Mesenchymal stem cell (in vitro differentiated cells and primary cell): ENCODE measurements around the gene OSBPL1A.

Experiments
- DNase-seq: peaks from one replicate; pipeline ENCODE4 v3.0.0-alpha.2; 2013
- H2AFZ ChIP-seq: one replicate; pipeline ENCODE4 v1.6.1; 2013; ENCODE audit warnings: low read depth, mild to moderate bottlenecking, control low read depth, inconsistent platforms, low read length, moderate library complexity
- H2AK5ac ChIP-seq: 2 replicates; pipeline ENCODE4 v1.6.1; 2013; ENCODE audit warnings: low read length, moderate library complexity, mild to moderate bottlenecking, inconsistent platforms; ENCODE audit not compliant: severe bottlenecking
- H2BK120ac ChIP-seq: one replicate; pipeline ENCODE4 v1.6.1; 2013; ENCODE audit warnings: low read depth, mild to moderate bottlenecking, inconsistent platforms, low read length, moderate library complexity
- H2BK12ac ChIP-seq, 2 experiments: one replicate each; pipeline ENCODE4 v1.6.1; 2013; ENCODE audit warnings: inconsistent platforms in 2 of 2, low read length in 2 of 2, mild to moderate bottlenecking in 2 of 2, moderate library complexity in 2 of 2, control low read depth in 1 of 2
- H2BK15ac ChIP-seq: one replicate; pipeline ENCODE4 v1.6.1; 2013; ENCODE audit warnings: mild to moderate bottlenecking, low read depth, inconsistent platforms; ENCODE audit not compliant: poor library complexity, severe bottlenecking
- H2BK5ac ChIP-seq: 2 replicates; pipeline ENCODE4 v1.6.1; 2013; ENCODE audit warnings: low read depth, mild to moderate bottlenecking, low read length, control low read depth, inconsistent platforms; ENCODE audit not compliant: poor library complexity, severe bottlenecking
- H3K14ac ChIP-seq, 2 experiments: one replicate each; pipeline ENCODE4 v1.6.1; 2013; ENCODE audit warnings: inconsistent platforms in 2 of 2, low read length in 2 of 2, control low read depth in 1 of 2, mild to moderate bottlenecking in 1 of 2, moderate library complexity in 1 of 2
- H3K18ac ChIP-seq, 2 experiments: one replicate each; pipeline ENCODE4 v1.6.1; 2013; ENCODE audit warnings: inconsistent platforms in 2 of 2, low read length in 2 of 2, control low read depth in 1 of 2, low read depth in 1 of 2, mild to moderate bottlenecking in 1 of 2
- H3K23ac ChIP-seq, 2 experiments: one replicate each; pipeline ENCODE4 v1.6.1; 2013; ENCODE audit warnings: inconsistent platforms in 2 of 2, low read length in 2 of 2, mild to moderate bottlenecking in 2 of 2, moderate library complexity in 2 of 2, control low read depth in 1 of 2
- H3K27ac ChIP-seq: 2 replicates; pipeline ENCODE4 v1.5.1; 2013; ENCODE audit warnings: mild to moderate bottlenecking, moderate library complexity, low read length, control low read depth, inconsistent platforms; ENCODE audit not compliant: poor library complexity, severe bottlenecking
- H3K27me3 ChIP-seq, 2 experiments: 2 replicates each; pipeline versions ENCODE4 v1.6.1 to v1.7.0; 2013; ENCODE audit warnings: low read length in 2 of 2, mild to moderate bottlenecking in 2 of 2, moderate library complexity in 2 of 2, control low read depth in 1 of 2, inconsistent platforms in 1 of 2; ENCODE audit not compliant: control insufficient read depth in 1 of 2, insufficient read depth in 1 of 2
- H3K36me3 ChIP-seq, 2 experiments: 2 replicates each; pipeline versions ENCODE4 v1.6.1 to v1.7.0; 2013; ENCODE audit warnings: low read length in 2 of 2, control low read depth in 1 of 2, inconsistent platforms in 1 of 2, low read depth in 1 of 2, mild to moderate bottlenecking in 1 of 2; ENCODE audit not compliant: insufficient read depth in 2 of 2, control insufficient read depth in 1 of 2
- H3K4ac ChIP-seq, 2 experiments: one replicate each; pipeline ENCODE4 v1.6.1; 2013; ENCODE audit warnings: inconsistent platforms in 2 of 2, low read length in 2 of 2, mild to moderate bottlenecking in 2 of 2, moderate library complexity in 2 of 2, control low read depth in 1 of 2, low read depth in 1 of 2
- H3K4me1 ChIP-seq: 2 replicates; pipeline ENCODE4 v1.6.1; 2013; ENCODE audit warnings: low read depth, low read length, control low read depth; ENCODE audit not compliant: control insufficient read depth, insufficient read depth
- H3K4me2 ChIP-seq: 2 replicates; pipeline ENCODE4 v1.6.1; 2013; ENCODE audit warnings: low read length, mild to moderate bottlenecking, inconsistent platforms; ENCODE audit not compliant: poor library complexity, severe bottlenecking
- H3K4me3 ChIP-seq, 2 experiments: 2 replicates each; pipeline versions ENCODE4 v1.5.1 to v1.7.0; 2013; ENCODE audit warnings: low read length in 2 of 2, mild to moderate bottlenecking in 2 of 2, control low read depth in 1 of 2, low read depth in 1 of 2; ENCODE audit not compliant: insufficient read depth in 1 of 2
- H3K79me1 ChIP-seq: replicated peaks from 2 replicates; pipeline ENCODE4 v1.6.1; 2013; ENCODE audit warnings: mild to moderate bottlenecking, control low read depth, low read length, inconsistent platforms; ENCODE audit not compliant: poor library complexity, severe bottlenecking
- H3K9ac ChIP-seq: 2 replicates; pipeline ENCODE4 v1.7.0; 2013; ENCODE audit warnings: mild to moderate bottlenecking, low read length, moderate library complexity
- H3K9me3 ChIP-seq: 2 replicates; pipeline ENCODE4 v1.7.0; 2013; ENCODE audit warnings: mild to moderate bottlenecking, low read length; ENCODE audit not compliant: control insufficient read depth
- H4K8ac ChIP-seq: one replicate; pipeline ENCODE4 v1.6.1; 2013; ENCODE audit warnings: inconsistent platforms, mild to moderate bottlenecking, low read length, moderate library complexity
- H4K91ac ChIP-seq: one replicate; pipeline ENCODE4 v1.6.1; 2013; ENCODE audit warnings: mild to moderate bottlenecking, low read length, inconsistent platforms
- WGBS: methylation state at CpG from one replicate; pipeline ENCODE4 v1.1.7; 2013; ENCODE audit warnings: mixed read lengths; 5-methylcytosine and 5-hydroxymethylcytosine counted together

Gene OSBPL1A

DNA sequence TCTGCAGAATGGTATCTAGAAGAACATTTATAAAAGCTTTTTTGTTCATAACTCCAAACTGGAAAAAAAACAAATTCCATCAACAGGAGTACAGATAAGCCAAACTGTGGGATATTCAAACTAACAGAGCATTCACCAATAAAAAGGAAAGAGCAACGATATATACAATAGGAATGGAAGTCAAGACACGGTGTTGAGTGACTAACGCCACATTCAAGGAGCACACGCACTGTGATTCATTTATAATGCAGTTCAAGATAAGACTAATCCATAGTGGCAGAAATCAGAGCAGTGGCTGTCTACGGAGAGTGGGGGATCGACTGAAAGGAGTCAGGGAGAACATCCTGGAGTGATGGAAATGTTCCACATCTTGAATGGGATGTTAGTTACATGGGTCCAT, 188.1 kb downstream of the OSBPL1A start:
- whole genome bisulfite sequencing: 77% methylated on average over 6 of the region's 6 CpGs
- Histone ChIP-seq H3K79me1 (no peaks in the 10 kb centered on the region), H3K14ac (no peak overlapping the region), H2AK5ac (no peak overlapping the region), H3K4ac (no peak overlapping the region), H2BK15ac (no peak overlapping the region), H3K9me3 (no peaks in the 10 kb centered on the region), H3K4me3 (no peak overlapping the region), H4K91ac (no peak overlapping the region), H3K36me3 (peaks cover 0 to 6% of the 10 kb centered on the region in 2 experiments), H3K4me1 (peaks cover 2% of the 10 kb centered on the region), H3K27me3 (no peaks in the 10 kb centered on the region), H2BK120ac (no peak overlapping the region), H2BK5ac (no peak overlapping the region), H2AFZ (no peak overlapping the region), H3K27ac (no peak overlapping the region), H2BK12ac (no peak overlapping the region), H3K23ac (no peak overlapping the region), H3K4me2 (no peak overlapping the region), H3K9ac (no peak overlapping the region), H3K18ac (no peak overlapping the region), H4K8ac (no peak overlapping the region)
- DNase-seq: no peak

DNA sequence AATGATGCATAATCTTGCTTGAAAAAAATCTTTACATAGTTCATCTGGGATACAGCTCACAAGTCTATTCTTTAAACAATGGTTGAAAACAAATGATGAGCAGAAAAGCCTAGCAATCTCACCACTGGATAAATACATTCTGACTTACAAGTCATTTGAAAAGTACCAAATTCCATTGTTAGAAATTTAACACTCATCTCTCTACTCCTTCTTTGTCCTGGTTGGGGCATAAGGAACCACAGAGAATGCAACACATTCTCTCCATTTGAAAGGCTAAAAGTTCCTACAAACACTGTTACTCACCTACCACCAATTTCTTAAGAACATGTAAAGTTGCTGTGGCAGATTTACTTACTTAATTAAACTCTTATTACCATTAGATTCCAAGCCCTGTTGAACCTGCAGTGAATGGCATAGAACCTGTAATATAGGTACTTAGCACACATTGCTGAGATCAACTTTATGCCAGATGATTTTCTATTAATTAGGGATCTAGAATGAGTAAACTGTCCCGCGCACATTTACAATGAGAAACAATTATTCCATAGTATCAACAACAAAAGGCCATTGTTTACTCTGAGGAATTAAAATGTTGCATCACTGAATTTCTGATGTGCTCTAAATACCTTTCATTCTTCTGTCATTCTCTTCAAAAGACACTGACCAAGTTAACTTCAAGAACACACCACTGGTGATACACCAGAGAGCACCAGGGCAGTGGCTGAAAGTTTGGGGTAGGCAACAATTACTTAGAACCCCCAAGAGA, 189.2 kb downstream of the OSBPL1A start:
- no peak overlapping the region for H2BK15ac ChIP-seq
- no peak overlapping the region for H2BK5ac ChIP-seq
- DNase-seq: no peak
- no peak overlapping the region for H3K14ac ChIP-seq
- no peak overlapping the region for H2AFZ ChIP-seq
- no peak overlapping the region for H2BK120ac ChIP-seq
- H3K4ac ChIP-seq: no peak overlapping the region
- WGBS: no CpG with 5 or more reads among the region's 2 CpGs
- H3K4me1 ChIP-seq: peaks cover 2% of the 10 kb centered on the region
- H2AK5ac ChIP-seq: no peak overlapping the region
- no peak overlapping the region for H4K8ac ChIP-seq
- H3K18ac ChIP-seq: no peak overlapping the region
- H3K27me3 ChIP-seq: no peaks in the 10 kb centered on the region
- no peak overlapping the region for H3K23ac ChIP-seq
- H3K9me3 ChIP-seq: no peaks in the 10 kb centered on the region
- H3K4me3 ChIP-seq: no peak overlapping the region
- H3K4me2 ChIP-seq: no peak overlapping the region
- peaks cover 0 to 6% of the 10 kb centered on the region in 2 experiments for H3K36me3 ChIP-seq
- no peak overlapping the region for H2BK12ac ChIP-seq
- H3K9ac ChIP-seq: no peak overlapping the region
- no peak overlapping the region for H4K91ac ChIP-seq
- no peak overlapping the region for H3K27ac ChIP-seq
- H3K79me1 ChIP-seq: no peaks in the 10 kb centered on the region

DNA sequence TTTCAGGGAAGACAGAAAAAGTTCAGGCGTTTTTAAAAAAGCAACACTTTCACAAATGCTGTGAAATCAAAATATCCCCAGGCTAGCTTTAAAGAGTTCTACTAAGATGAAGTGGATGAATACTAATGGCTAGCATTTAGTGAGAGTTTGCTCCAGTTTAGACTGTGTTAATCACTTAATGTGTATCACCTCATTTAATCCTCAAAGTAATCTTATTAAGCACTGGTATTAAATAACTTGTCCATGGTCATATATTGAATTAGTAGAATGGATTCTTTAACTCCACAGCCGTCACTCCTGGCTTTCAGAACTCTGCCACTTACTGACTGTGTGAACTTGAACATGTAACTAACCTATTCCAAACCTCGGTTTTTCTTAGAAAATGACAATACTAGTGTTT, 192.7 kb downstream of the OSBPL1A start:
- H3K4me2 ChIP-seq: no peak overlapping the region
- H3K4me3 ChIP-seq: no peak overlapping the region
- no peaks in the 10 kb centered on the region for H3K4me1 ChIP-seq
- H3K18ac ChIP-seq: no peak overlapping the region
- H4K91ac ChIP-seq: no peak overlapping the region
- no peak overlapping the region for H2AFZ ChIP-seq
- H3K9me3 ChIP-seq: no peaks in the 10 kb centered on the region
- peaks cover 0 to 6% of the 10 kb centered on the region in 2 experiments for H3K36me3 ChIP-seq
- no peak overlapping the region for H3K9ac ChIP-seq
- no peak overlapping the region for H2BK12ac ChIP-seq
- H2BK120ac ChIP-seq: no peak overlapping the region
- no peak overlapping the region for H2AK5ac ChIP-seq
- no peak overlapping the region for H3K23ac ChIP-seq
- no peak overlapping the region for H3K14ac ChIP-seq
- H3K27ac ChIP-seq: no peak overlapping the region
- DNase-seq: no peak
- H3K79me1 ChIP-seq: peaks cover 2% of the 10 kb centered on the region
- no peak overlapping the region for H2BK5ac ChIP-seq
- no peaks in the 10 kb centered on the region for H3K27me3 ChIP-seq
- 100% methylated on average over 2 of the region's 3 CpGs for WGBS
- H4K8ac ChIP-seq: no peak overlapping the region
- no peak overlapping the region for H2BK15ac ChIP-seq
- H3K4ac ChIP-seq: no peak overlapping the region

DNA sequence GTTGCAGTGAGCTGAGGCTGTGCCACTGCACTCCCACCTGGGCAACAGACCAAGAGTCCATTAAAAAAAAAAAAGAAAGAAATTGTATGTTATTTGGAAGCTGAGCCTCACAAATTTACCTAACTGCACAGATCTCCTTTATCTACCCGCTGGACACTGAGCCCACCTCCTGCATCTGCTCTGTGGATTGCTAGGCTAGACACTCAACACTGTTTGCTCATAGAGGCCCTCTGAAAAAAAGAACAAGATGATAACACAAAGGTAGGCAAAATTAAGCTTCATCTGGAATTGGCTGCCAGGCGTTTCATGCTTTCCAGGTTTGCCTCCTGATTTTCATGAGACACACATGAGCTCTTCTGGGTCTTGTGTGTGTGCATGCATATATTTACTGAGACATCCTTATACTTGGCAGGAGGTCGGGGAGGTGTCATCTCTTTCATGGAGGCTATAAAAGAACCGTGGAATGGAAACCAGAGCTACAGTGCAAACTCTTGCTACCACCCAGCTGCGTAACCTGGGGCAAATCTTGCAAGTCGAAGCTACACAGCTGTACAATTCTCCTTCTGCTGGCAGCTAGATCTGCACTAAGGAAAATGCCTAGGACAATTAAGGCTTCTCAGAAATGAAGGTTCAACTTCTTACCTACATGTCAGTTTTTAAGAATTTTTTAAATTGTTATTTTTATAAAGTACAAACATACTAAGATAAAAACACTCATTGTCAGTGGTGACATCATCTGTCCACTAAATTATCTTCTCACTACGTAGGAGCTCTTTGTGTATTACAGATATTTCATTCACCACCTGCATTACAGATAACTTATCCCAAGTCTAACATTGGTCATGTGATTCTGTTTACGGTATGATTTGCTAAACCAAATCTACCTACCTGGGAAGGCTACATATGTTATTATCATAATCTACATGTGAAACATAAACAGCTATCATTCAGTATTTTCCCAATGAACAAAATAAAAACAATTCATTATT, 195.6 kb downstream of the OSBPL1A start:
- no peak overlapping the region for H3K4ac ChIP-seq
- H2BK12ac ChIP-seq: no peak overlapping the region
- no peak for DNase-seq
- peaks cover 5% of the 10 kb centered on the region for H3K4me1 ChIP-seq
- no peak overlapping the region for H4K8ac ChIP-seq
- no peak overlapping the region for H2AK5ac ChIP-seq
- peaks cover 0 to 3% of the 10 kb centered on the region in 2 experiments for H3K36me3 ChIP-seq
- H3K27ac ChIP-seq: no peak overlapping the region
- H3K9me3 ChIP-seq: no peaks in the 10 kb centered on the region
- no peak overlapping the region for H3K18ac ChIP-seq
- no peak overlapping the region for H3K9ac ChIP-seq
- H3K14ac ChIP-seq: no peak overlapping the region
- H2BK15ac ChIP-seq: no peak overlapping the region
- 92% methylated on average over 7 of the region's 8 CpGs for WGBS
- H4K91ac ChIP-seq: no peak overlapping the region
- no peaks in the 10 kb centered on the region for H3K27me3 ChIP-seq
- H3K4me3 ChIP-seq: no peak overlapping the region
- H2BK120ac ChIP-seq: no peak overlapping the region
- H3K23ac ChIP-seq: no peak overlapping the region
- H2BK5ac ChIP-seq: no peak overlapping the region
- no peak overlapping the region for H2AFZ ChIP-seq
- H3K4me2 ChIP-seq: no peak overlapping the region
- H3K79me1 ChIP-seq: peaks cover 7% of the 10 kb centered on the region
